Left ventricle myocardium inferior (tissue), 1 donor: Measurements from ENCODE around the gene CTNNA1. TPM values are rescaled to one million over a fixed set of nuclear protein-coding genes. Genes with fewer than 3 reads are reported as not detected.
"Not testable (repeated sequence)": the region's sequence is repeated elsewhere in the genome, so short reads cannot be mapped to it uniquely, and the experiment has no call there.

Experiments
- DNase-seq: peaks from one replicate; pipeline ENCODE4 v3.0.0-alpha.2; 2020
- H3K27ac ChIP-seq: fragments of 200-600 bp; replicated peaks from 2 replicates; pipeline ENCODE4 v1.8.0; 2021
- H3K27me3 ChIP-seq: fragments of 200-600 bp; 2 replicates; pipeline ENCODE4 v1.8.0; 2021; ENCODE audit warnings: low read depth
- H3K36me3 ChIP-seq: fragments of 200-600 bp; 2 replicates; pipeline ENCODE4 v1.8.0; 2021
- H3K4me1 ChIP-seq: fragments of 200-600 bp; 2 replicates; pipeline ENCODE4 v1.8.0; 2021
- H3K4me3 ChIP-seq: fragments of 200-600 bp; 2 replicates; pipeline ENCODE4 v1.8.0; 2021; ENCODE audit warnings: mild to moderate bottlenecking, moderate library complexity
- H3K9me3 ChIP-seq: fragments of 200-600 bp; replicated peaks from 2 replicates; pipeline ENCODE4 v1.8.0; 2021
- CTCF ChIP-seq: fragments of 200-600 bp; IDR thresholded peaks from 2 replicates; pipeline ENCODE4 v1.8.0; 2021; ENCODE audit warnings: antibody characterized with exemption, mild to moderate bottlenecking, borderline replicate concordance
- intact Hi-C: fragments of 100-400 bp; cut with micrococcal nuclease; formaldehyde crosslinking; loops from one replicate; pipeline ENCODE4 v1.11.0; 2022
- total RNA-seq: library from RNA; stranded (reverse); fragmentation: NEBNext Ultra II Directional; extraction: Animal tissue kit (Norgen Biotek cat#: 25700); gene quantifications from one replicate; pipeline ENCODE4 v1.2.1, GENCODE V29; 2021
- donor health status: DM: no; HTN: yes; CAD: no; lungs with severe emphysema.

Gene CTNNA1
- total RNA-seq, 1 donor from 2014 or later, result 341 TPM

- peak; percentile 21 for DNase-seq
- peaks cover 34% of the 10 kb centered on the region for H3K4me1 ChIP-seq
- TF ChIP-seq CTCF, result no peak
- H3K4me3 ChIP-seq, result peak overlapping the region; percentile 3
- H3K27me3 ChIP-seq, result no peaks in the 10 kb centered on the region
- no peaks in the 10 kb centered on the region for H3K36me3 ChIP-seq
- intact Hi-C loops, result no loop called here
- peak overlapping the region; percentile 77 for H3K27ac ChIP-seq
- no peaks in the 10 kb centered on the region for H3K9me3 ChIP-seq
These were observed 27.3 kb upstream of the CTNNA1 start for GRCh38 chr5:138725818-138726416.

- Histone ChIP-seq H3K4me1 (peaks cover 34% of the 10 kb centered on the region), H3K27ac (no peak overlapping the region), H3K9me3 (no peaks in the 10 kb centered on the region), H3K4me3 (no peak overlapping the region), H3K36me3 (no peaks in the 10 kb centered on the region), H3K27me3 (no peaks in the 10 kb centered on the region)
- no peak for DNase-seq
- intact Hi-C loops, result no loop called here
- TF ChIP-seq CTCF, result no peak
These were observed 26.4 kb upstream of the CTNNA1 start for GRCh38 chr5:138726848-138727247.

GRCh38 chr5:138730496-138730895 is 22.7 kb upstream of the CTNNA1 start:
- H3K9me3 ChIP-seq, H3K36me3 ChIP-seq, H3K27me3 ChIP-seq, H3K27ac ChIP-seq, H3K4me3 ChIP-seq, DNase-seq, intact Hi-C loops: not testable (repeated sequence)
- H3K4me1 ChIP-seq, result peaks cover 18% of the 10 kb centered on the region

- peaks cover 2% of the 10 kb centered on the region for H3K4me1 ChIP-seq
- no peaks in the 10 kb centered on the region for H3K9me3 ChIP-seq
- no peak overlapping the region for H3K27ac ChIP-seq
- no peak for TF ChIP-seq CTCF
- no peaks in the 10 kb centered on the region for H3K27me3 ChIP-seq
- H3K36me3 ChIP-seq, result no peaks in the 10 kb centered on the region
- H3K4me3 ChIP-seq, result no peak overlapping the region
- DNase-seq, result no peak
- intact Hi-C loops, result no loop called here
These were observed 20.8 kb upstream of the CTNNA1 start for GRCh38 chr5:138732466-138732865.

- Histone ChIP-seq H3K27ac (no peak overlapping the region), H3K36me3 (no peaks in the 10 kb centered on the region), H3K27me3 (no peaks in the 10 kb centered on the region), H3K9me3 (no peaks in the 10 kb centered on the region), H3K4me1 (no peaks in the 10 kb centered on the region), H3K4me3 (no peak overlapping the region)
- no peak for DNase-seq
- no peak for TF ChIP-seq CTCF
- intact Hi-C loops, result no loop called here
These were observed 20.3 kb upstream of the CTNNA1 start for GRCh38 chr5:138732933-138733332.

GRCh38 chr5:138733509-138733908 is 19.7 kb upstream of the CTNNA1 start:
- Histone ChIP-seq H3K9me3 (no peaks in the 10 kb centered on the region), H3K27me3 (no peaks in the 10 kb centered on the region), H3K4me3 (no peak overlapping the region), H3K36me3 (no peaks in the 10 kb centered on the region), H3K27ac (no peak overlapping the region), H3K4me1 (no peaks in the 10 kb centered on the region)
- no peak for DNase-seq
- no peak for TF ChIP-seq CTCF
- intact Hi-C loops, result no loop called here
